ENCODE results near the gene MYH15. TPM values are rescaled to one million over a fixed set of nuclear protein-coding genes. Genes with fewer than 3 reads are reported as not detected.

Gene MYH15
- total RNA-seq, 1 donor from 2014 or later = 0.52 TPM

- Histone ChIP-seq H3K27me3 (ENCODE audit: control insufficient read depth in 3 of 3, insufficient read depth in 3 of 3, low read length in 3 of 3) (no peaks in the 10 kb centered on the region), H3K9ac (ENCODE audit: low read depth in 1 of 3, low read length in 3 of 3) (no peak overlapping the region), H3K4me3 (ENCODE audit: low read length in 3 of 3) (no peak overlapping the region), H3K4me1 (ENCODE audit: control insufficient read depth in 3 of 3, insufficient read depth in 3 of 3, low read length in 3 of 3) (peaks cover 0 to 3% (median 0%) of the 10 kb centered on the region in 3 donors), H3K36me3 (ENCODE audit: control insufficient read depth in 3 of 3, insufficient read depth in 3 of 3, low read length in 3 of 3) (no peaks in the 10 kb centered on the region), H3K27ac (ENCODE audit: low read depth, low read length) (no peak overlapping the region), H3K9me3 (ENCODE audit: control insufficient read depth in 3 of 3, low read length in 3 of 3) (no peaks in the 10 kb centered on the region)
Measured at GRCh38 chr3:108410531-108410984, 99.8 kb downstream of the MYH15 start.

- H3K9me3 ChIP-seq (ENCODE audit: control insufficient read depth in 3 of 3, low read length in 3 of 3) = no peaks in the 10 kb centered on the region
Measured at GRCh38 chr3:108409800-108410178, 100.6 kb downstream of the MYH15 start.

GRCh38 chr3:108408883-108409799 is 101.3 kb downstream of the MYH15 start:
- H3K9ac ChIP-seq (ENCODE audit: low read depth in 1 of 3, low read length in 3 of 3) = no peak overlapping the region
- H3K9me3 ChIP-seq (ENCODE audit: control insufficient read depth in 3 of 3, low read length in 3 of 3) = no peaks in the 10 kb centered on the region
- no peak overlapping the region for H3K27ac ChIP-seq (ENCODE audit: low read depth, low read length)
- H3K4me3 ChIP-seq (ENCODE audit: low read length in 3 of 3) = no peak overlapping the region
- no peaks in the 10 kb centered on the region for H3K27me3 ChIP-seq (ENCODE audit: control insufficient read depth in 3 of 3, insufficient read depth in 3 of 3, low read length in 3 of 3)
- no peaks in the 10 kb centered on the region for H3K36me3 ChIP-seq (ENCODE audit: control insufficient read depth in 3 of 3, insufficient read depth in 3 of 3, low read length in 3 of 3)
- peaks cover 0 to 3% (median 0%) of the 10 kb centered on the region in 3 donors for H3K4me1 ChIP-seq (ENCODE audit: control insufficient read depth in 3 of 3, insufficient read depth in 3 of 3, low read length in 3 of 3)

More at GRCh38 chr3:108409800-108410178, 100.6 kb downstream of the MYH15 start:
- peaks cover 0 to 3% (median 0%) of the 10 kb centered on the region in 3 donors for H3K4me1 ChIP-seq (ENCODE audit: control insufficient read depth in 3 of 3, insufficient read depth in 3 of 3, low read length in 3 of 3)
- H3K4me3 ChIP-seq (ENCODE audit: low read length in 3 of 3) = no peak overlapping the region
- H3K27me3 ChIP-seq (ENCODE audit: control insufficient read depth in 3 of 3, insufficient read depth in 3 of 3, low read length in 3 of 3) = no peaks in the 10 kb centered on the region
- no peaks in the 10 kb centered on the region for H3K36me3 ChIP-seq (ENCODE audit: control insufficient read depth in 3 of 3, insufficient read depth in 3 of 3, low read length in 3 of 3)
- H3K9ac ChIP-seq (ENCODE audit: low read depth in 1 of 3, low read length in 3 of 3) = no peak overlapping the region
- no peak overlapping the region for H3K27ac ChIP-seq (ENCODE audit: low read depth, low read length)

- Histone ChIP-seq H3K9ac (ENCODE audit: low read depth in 1 of 3, low read length in 3 of 3) (no peak overlapping the region), H3K4me1 (ENCODE audit: control insufficient read depth in 3 of 3, insufficient read depth in 3 of 3, low read length in 3 of 3) (peaks cover 0 to 3% (median 0%) of the 10 kb centered on the region in 3 donors), H3K27ac (ENCODE audit: low read depth, low read length) (no peak overlapping the region), H3K9me3 (ENCODE audit: control insufficient read depth in 3 of 3, low read length in 3 of 3) (no peaks in the 10 kb centered on the region), H3K27me3 (ENCODE audit: control insufficient read depth in 3 of 3, insufficient read depth in 3 of 3, low read length in 3 of 3) (no peaks in the 10 kb centered on the region), H3K36me3 (ENCODE audit: control insufficient read depth in 3 of 3, insufficient read depth in 3 of 3, low read length in 3 of 3) (no peaks in the 10 kb centered on the region), H3K4me3 (ENCODE audit: low read length in 3 of 3) (no peak overlapping the region)
Measured at GRCh38 chr3:108407886-108408285, 102.5 kb downstream of the MYH15 start.

GRCh38 chr3:108406661-108407206 is 103.7 kb downstream of the MYH15 start:
- no peaks in the 10 kb centered on the region for H3K9me3 ChIP-seq (ENCODE audit: control insufficient read depth in 3 of 3, low read length in 3 of 3)
- H3K27me3 ChIP-seq (ENCODE audit: control insufficient read depth in 3 of 3, insufficient read depth in 3 of 3, low read length in 3 of 3) = no peaks in the 10 kb centered on the region
- no peaks in the 10 kb centered on the region for H3K36me3 ChIP-seq (ENCODE audit: control insufficient read depth in 3 of 3, insufficient read depth in 3 of 3, low read length in 3 of 3)
- no peak overlapping the region for H3K27ac ChIP-seq (ENCODE audit: low read depth, low read length)
- H3K9ac ChIP-seq (ENCODE audit: low read depth in 1 of 3, low read length in 3 of 3) = no peak overlapping the region
- no peak overlapping the region for H3K4me3 ChIP-seq (ENCODE audit: low read length in 3 of 3)
- peaks cover 0 to 3% (median 0%) of the 10 kb centered on the region in 3 donors for H3K4me1 ChIP-seq (ENCODE audit: control insufficient read depth in 3 of 3, insufficient read depth in 3 of 3, low read length in 3 of 3)

- H3K27me3 ChIP-seq (ENCODE audit: control insufficient read depth in 3 of 3, insufficient read depth in 3 of 3, low read length in 3 of 3) = no peaks in the 10 kb centered on the region
- H3K36me3 ChIP-seq (ENCODE audit: control insufficient read depth in 3 of 3, insufficient read depth in 3 of 3, low read length in 3 of 3) = no peaks in the 10 kb centered on the region
- H3K9ac ChIP-seq (ENCODE audit: low read depth in 1 of 3, low read length in 3 of 3) = no peak overlapping the region
- no peaks in the 10 kb centered on the region for H3K9me3 ChIP-seq (ENCODE audit: control insufficient read depth in 3 of 3, low read length in 3 of 3)
- H3K4me3 ChIP-seq (ENCODE audit: low read length in 3 of 3) = no peak overlapping the region
- H3K4me1 ChIP-seq (ENCODE audit: control insufficient read depth in 3 of 3, insufficient read depth in 3 of 3, low read length in 3 of 3) = peaks cover 0 to 2% (median 0%) of the 10 kb centered on the region in 3 donors
- no peak overlapping the region for H3K27ac ChIP-seq (ENCODE audit: low read depth, low read length)
Measured at GRCh38 chr3:108406063-108406660, 104.2 kb downstream of the MYH15 start.

GRCh38 chr3:108404368-108404767 is 106.0 kb downstream of the MYH15 start:
- no peaks in the 10 kb centered on the region for H3K36me3 ChIP-seq (ENCODE audit: control insufficient read depth in 3 of 3, insufficient read depth in 3 of 3, low read length in 3 of 3)
- H3K9ac ChIP-seq (ENCODE audit: low read depth in 1 of 3, low read length in 3 of 3) = no peak overlapping the region
- no peaks in the 10 kb centered on the region for H3K27me3 ChIP-seq (ENCODE audit: control insufficient read depth in 3 of 3, insufficient read depth in 3 of 3, low read length in 3 of 3)
- H3K4me1 ChIP-seq (ENCODE audit: control insufficient read depth in 3 of 3, insufficient read depth in 3 of 3, low read length in 3 of 3) = no peaks in the 10 kb centered on the region
- no peak overlapping the region for H3K4me3 ChIP-seq (ENCODE audit: low read length in 3 of 3)
- peaks cover 0 to 5% (median 0%) of the 10 kb centered on the region in 3 donors for H3K9me3 ChIP-seq (ENCODE audit: control insufficient read depth in 3 of 3, low read length in 3 of 3)
- H3K27ac ChIP-seq (ENCODE audit: low read depth, low read length) = no peak overlapping the region

- Histone ChIP-seq H3K27me3 (ENCODE audit: control insufficient read depth in 3 of 3, insufficient read depth in 3 of 3, low read length in 3 of 3) (no peaks in the 10 kb centered on the region), H3K4me3 (ENCODE audit: low read length in 3 of 3) (no peak overlapping the region), H3K9me3 (ENCODE audit: control insufficient read depth in 3 of 3, low read length in 3 of 3) (peaks cover 0 to 5% (median 0%) of the 10 kb centered on the region in 3 donors), H3K4me1 (ENCODE audit: control insufficient read depth in 3 of 3, insufficient read depth in 3 of 3, low read length in 3 of 3) (no peaks in the 10 kb centered on the region), H3K36me3 (ENCODE audit: control insufficient read depth in 3 of 3, insufficient read depth in 3 of 3, low read length in 3 of 3) (no peaks in the 10 kb centered on the region), H3K9ac (ENCODE audit: low read depth in 1 of 3, low read length in 3 of 3) (no peak overlapping the region), H3K27ac (ENCODE audit: low read depth, low read length) (no peak overlapping the region)
Measured at GRCh38 chr3:108403686-108404345, 106.6 kb downstream of the MYH15 start.

GRCh38 chr3:108403198-108403597 is 107.2 kb downstream of the MYH15 start:
- Histone ChIP-seq H3K4me3 (ENCODE audit: low read length in 3 of 3) (no peak overlapping the region), H3K4me1 (ENCODE audit: control insufficient read depth in 3 of 3, insufficient read depth in 3 of 3, low read length in 3 of 3) (no peaks in the 10 kb centered on the region), H3K9ac (ENCODE audit: low read depth in 1 of 3, low read length in 3 of 3) (no peak overlapping the region), H3K36me3 (ENCODE audit: control insufficient read depth in 3 of 3, insufficient read depth in 3 of 3, low read length in 3 of 3) (no peaks in the 10 kb centered on the region), H3K27ac (ENCODE audit: low read depth, low read length) (no peak overlapping the region), H3K9me3 (ENCODE audit: control insufficient read depth in 3 of 3, low read length in 3 of 3) (peaks cover 0 to 5% (median 0%) of the 10 kb centered on the region in 3 donors), H3K27me3 (ENCODE audit: control insufficient read depth in 3 of 3, insufficient read depth in 3 of 3, low read length in 3 of 3) (no peaks in the 10 kb centered on the region)

Data from skeletal muscle tissue (tissue), 4 donors.